HCT116 (cell line): ENCODE measurements around the gene STPG2. TPM values are rescaled to one million over a fixed set of nuclear protein-coding genes. Genes with fewer than 3 reads are reported as not detected.

ENCODE experiments used
- ATAC-seq: fragments of 200-7000 bp; cut with Tn5 transposase; 2 replicates; pipeline ENCODE4 v1.9.1; 2020; ENCODE audit warnings: mild to moderate bottlenecking, moderate library complexity
- BruUV-seq: library from RNA; stranded (reverse); fragments of 400-500 nt; replicated peaks from 2 replicates; lab custom pipeline; 2021; lab: Mats Ljungman, UMichigan
- CTCF ChIA-PET: fragments of 300-600 bp; sonication (Branson Sonifier 250); formaldehyde crosslinking; loops from one replicate; lab custom pipeline; 2021; ENCODE audit warnings: antibody characterized with exemption; lab: Charles Lee
- POLR2A ChIA-PET: fragments of 300-600, 350-600 bp; sonication (Branson Sonifier 250); formaldehyde crosslinking; loops from one replicate; lab custom pipeline; 2021; ENCODE audit warnings: antibody characterized with exemption; lab: Charles Lee
- RAD21 ChIA-PET, 2 experiments: fragments of 300-600 bp; sonication (Branson Sonifier 250); formaldehyde crosslinking; loops; one replicate each; lab custom pipeline; 2023; ENCODE audit warnings: low total read pairs in 2 of 2; ENCODE audit not compliant: uncharacterized antibody in 2 of 2, unreplicated experiment in 2 of 2, low non-redundant PET in 1 of 2; lab: Charles Lee
- DNase-seq: peaks from one replicate; pipeline ENCODE4 v3.0.0-alpha.2; 2010; ENCODE audit warnings: low read depth, low spot score
- H2AFZ ChIP-seq: fragments of 200-600 bp; shearing (Covaris generic), sonication (generic); 2 replicates; pipeline ENCODE4 v1.6.1; 2017; ENCODE audit warnings: low read depth, mixed run types, mixed read lengths, antibody characterized with exemption, low read length; ENCODE audit not compliant: poor library complexity, severe bottlenecking
- H3K27ac ChIP-seq: 2 replicates; pipeline ENCODE4 v1.5.1; 2012; ENCODE audit warnings: low read depth, low read length
- H3K27me3 ChIP-seq: fragments of 200-600 bp; sonication (generic); 2 replicates; pipeline ENCODE4 v1.6.1; 2016; ENCODE audit warnings: mixed run types, low read length, mixed read lengths; ENCODE audit not compliant: insufficient read depth
- H3K36me3 ChIP-seq, 2 experiments: fragments of 200-500 bp in 1 of 2; fragments of 200-600 bp in 1 of 2; sonication (Bioruptor generic) in 1 of 2; sonication (generic) in 1 of 2; 2 replicates each; pipeline versions ENCODE4 v1.5.1 to v1.6.1; 2014 to 2016; ENCODE audit warnings: low read length in 2 of 2, inconsistent platforms in 1 of 2, mixed read lengths in 1 of 2, mixed run types in 1 of 2; ENCODE audit not compliant: insufficient read depth in 2 of 2, control insufficient read depth in 1 of 2
- H3K4me1 ChIP-seq, 2 experiments: fragments of 200-600 bp in 1 of 2; sonication (generic) in 1 of 2; 2 replicates each; pipeline versions ENCODE4 v1.5.1 to v1.6.1; 2012 to 2017; ENCODE audit warnings: low read length in 2 of 2, inconsistent platforms in 1 of 2, mild to moderate bottlenecking in 1 of 2, mixed read lengths in 1 of 2, mixed run types in 1 of 2, moderate library complexity in 1 of 2; ENCODE audit not compliant: insufficient read depth in 2 of 2, control insufficient read depth in 1 of 2
- H3K4me2 ChIP-seq: fragments of 200-600 bp; sonication (generic); 2 replicates; pipeline ENCODE4 v1.6.1; 2017; ENCODE audit warnings: mixed run types, low read length, mixed read lengths
- H3K4me3 ChIP-seq, 2 experiments: fragments of 200-600 bp in 1 of 2; sonication (generic) in 1 of 2; replicated peaks in 1 of 2; 2 replicates each; pipeline ENCODE4 v1.5.1; 2011 to 2016; ENCODE audit warnings: low read length in 2 of 2, control low read depth in 1 of 2, low read depth in 1 of 2, mild to moderate bottlenecking in 1 of 2, mixed read lengths in 1 of 2, mixed run types in 1 of 2
- H3K79me2 ChIP-seq: fragments of 200-600 bp; sonication (generic); 2 replicates; pipeline ENCODE4 v1.6.1; 2017; ENCODE audit warnings: mild to moderate bottlenecking, mixed run types, low read length, moderate library complexity, mixed read lengths; ENCODE audit not compliant: insufficient read depth
- H3K9ac ChIP-seq: fragments of 200-600 bp; sonication (generic); 2 replicates; pipeline ENCODE4 v1.6.1; 2016; ENCODE audit warnings: low read length, mixed read lengths
- H3K9me2 ChIP-seq: fragments of 200-600 bp; sonication (generic), shearing (Covaris generic); 2 replicates; pipeline ENCODE4 v1.6.1; 2017; ENCODE audit warnings: mixed run types, mild to moderate bottlenecking, moderate library complexity; ENCODE audit not compliant: insufficient read depth
- H3K9me3 ChIP-seq, 2 experiments: fragments of 200-500 bp in 1 of 2; fragments of 200-600 bp in 1 of 2; sonication (Bioruptor generic) in 1 of 2; sonication (generic) in 1 of 2; 2 replicates each; pipeline ENCODE4 v1.6.1; 2014 to 2017; ENCODE audit warnings: low read length in 2 of 2, mixed read lengths in 2 of 2, inconsistent platforms in 1 of 2, low read depth in 1 of 2, mild to moderate bottlenecking in 1 of 2, mixed run types in 1 of 2, moderate library complexity in 1 of 2; ENCODE audit not compliant: control insufficient read depth in 1 of 2, insufficient read depth in 1 of 2
- H4K20me1 ChIP-seq: fragments of 200-600 bp; sonication (generic), shearing (Covaris generic); 2 replicates; pipeline ENCODE4 v1.6.1; 2017; ENCODE audit warnings: mixed run types, mild to moderate bottlenecking, moderate library complexity; ENCODE audit not compliant: insufficient read depth
- JUND ChIP-seq: IDR thresholded peaks from 2 replicates; pipeline ENCODE4 v1.6.1; 2012
- TCF7L2 ChIP-seq: IDR thresholded peaks from 2 replicates; pipeline ENCODE4 v1.7.0; 2011; ENCODE audit warnings: borderline replicate concordance, inconsistent platforms; ENCODE audit not compliant: insufficient read depth, insufficient read length; ENCODE audit errors: extremely low read depth
- intact Hi-C: fragments of 100-400 bp; cut with micrococcal nuclease; formaldehyde crosslinking; loops from 2 replicates; pipeline ENCODE4 v1.10.0; 2022
- total RNA-seq: library from RNA; stranded (reverse); gene quantifications from one replicate; pipeline ENCODE4 v1.2.1, GENCODE V29; 2021; ENCODE audit not compliant: unreplicated experiment

The STPG2 gene
- total RNA-seq, 1 experiment from 2014 or later: not detected

GRCh38 chr4:97900229-97900628 lies 243.0 kb downstream of the STPG2 start:
- ChIA-PET RAD21 (no interaction called here), CTCF (no interaction called here), POLR2A (no interaction called here)
- Histone ChIP-seq H3K9ac (no peak overlapping the region), H3K4me1 (no peaks in the 10 kb centered on the region), H3K4me3 (no peak overlapping the region), H3K9me2 (no peaks in the 10 kb centered on the region), H3K79me2 (no peaks in the 10 kb centered on the region), H3K27me3 (no peaks in the 10 kb centered on the region), H3K4me2 (no peak overlapping the region), H3K9me3 (no peaks in the 10 kb centered on the region), H2AFZ (no peak overlapping the region), H4K20me1 (no peaks in the 10 kb centered on the region), H3K27ac (no peak overlapping the region), H3K36me3 (no peaks in the 10 kb centered on the region)
- ATAC-seq (no peak), DNase-seq (no peak)
- TF ChIP-seq TCF7L2: no peak
- intact Hi-C loops: no loop called here
- BruUV-seq: no TSS peak

GRCh38 chr4:97892592-97893266 lies 250.5 kb downstream of the STPG2 start:
- DNase-seq (no peak), ATAC-seq (no peak)
- BruUV-seq: no TSS peak
- intact Hi-C loops: no loop called here
- Histone ChIP-seq H2AFZ (no peak overlapping the region), H3K27me3 (no peaks in the 10 kb centered on the region), H3K79me2 (no peaks in the 10 kb centered on the region), H3K4me1 (no peaks in the 10 kb centered on the region), H3K27ac (no peak overlapping the region), H3K9ac (no peak overlapping the region), H3K9me3 (no peaks in the 10 kb centered on the region), H4K20me1 (no peaks in the 10 kb centered on the region), H3K4me3 (no peak overlapping the region), H3K4me2 (no peak overlapping the region), H3K36me3 (no peaks in the 10 kb centered on the region), H3K9me2 (no peaks in the 10 kb centered on the region)
- TF ChIP-seq JUND: no peak
- RAD21 ChIA-PET: no interaction called here
- CTCF ChIA-PET: no interaction called here
- POLR2A ChIA-PET: no interaction called here
